ENCODE measurements around the gene THOP1.

THOP1 gene

GRCh38 chr19:2762783-2763496, 22.4 kb upstream of the THOP1 start:
- DNase-seq, result no peak

- DNase-seq, result no peak
These were observed 21.6 kb upstream of the THOP1 start for GRCh38 chr19:2763687-2764086.

- no peak for DNase-seq
These were observed 20.4 kb upstream of the THOP1 start for GRCh38 chr19:2764945-2765344.

- no peak for DNase-seq
These were observed 19.9 kb upstream of the THOP1 start for GRCh38 chr19:2765376-2765775.

GRCh38 chr19:2766594-2767372, 18.5 kb upstream of the THOP1 start:
- DNase-seq, result no peak

- DNase-seq, result no peak
These were observed 17.6 kb upstream of the THOP1 start for GRCh38 chr19:2767688-2768087.

GRCh38 chr19:2768365-2769132, 16.8 kb upstream of the THOP1 start:
- DNase-seq, result no peak

GRCh38 chr19:2769218-2769617, 16.1 kb upstream of the THOP1 start:
- DNase-seq, result no peak

- DNase-seq, result no peak
These were observed 15.0 kb upstream of the THOP1 start for GRCh38 chr19:2770055-2771013.

GRCh38 chr19:2771786-2772674, 13.3 kb upstream of the THOP1 start:
- no peak for DNase-seq

GRCh38 chr19:2774083-2774679, 11.1 kb upstream of the THOP1 start:
- no peak for DNase-seq

GRCh38 chr19:2774953-2775555, 10.2 kb upstream of the THOP1 start:
- no peak for DNase-seq

GRCh38 chr19:2775556-2776430, 9.5 kb upstream of the THOP1 start:
- DNase-seq, result no peak

- peak; percentile 46 for DNase-seq
These were observed 7.2 kb upstream of the THOP1 start for GRCh38 chr19:2777952-2778683.

- no peak for DNase-seq
These were observed 6.1 kb upstream of the THOP1 start for GRCh38 chr19:2779121-2779740.

GRCh38 chr19:2780284-2780683, 5.0 kb upstream of the THOP1 start:
- DNase-seq, result no peak

GRCh38 chr19:2782329-2782935, 2.9 kb upstream of the THOP1 start:
- no peak for DNase-seq
